H9 (cell line): ENCODE data around the gene PDCD1. TPM values are rescaled to one million over a fixed set of nuclear protein-coding genes. Genes with fewer than 3 reads are reported as not detected.

Experiments used
- DNase-seq: peaks from one replicate; pipeline ENCODE4 v3.0.0-alpha.2; 2017
- H2AFZ ChIP-seq: one replicate; pipeline ENCODE4 v1.6.1; 2013; ENCODE audit warnings: mild to moderate bottlenecking, low read length, control low read depth, moderate library complexity
- H2AK5ac ChIP-seq: 2 replicates; pipeline ENCODE4 v1.6.1; 2013; ENCODE audit warnings: low read length, control low read depth, mixed read lengths; ENCODE audit not compliant: insufficient read length
- H2BK120ac ChIP-seq: one replicate; pipeline ENCODE4 v1.6.1; 2013; ENCODE audit warnings: low read depth, mild to moderate bottlenecking, low read length, control low read depth, inconsistent platforms; ENCODE audit not compliant: poor library complexity, severe bottlenecking
- H2BK12ac ChIP-seq: 2 replicates; pipeline ENCODE4 v1.6.1; 2013; ENCODE audit warnings: low read length, control low read depth, mixed read lengths, low read depth; ENCODE audit not compliant: insufficient read length
- H2BK15ac ChIP-seq: 2 replicates; pipeline ENCODE4 v1.6.1; 2013; ENCODE audit warnings: low read depth, low read length, control low read depth
- H2BK20ac ChIP-seq: one replicate; pipeline ENCODE4 v1.6.1; 2013; ENCODE audit warnings: low read depth, mild to moderate bottlenecking, low read length, control low read depth, inconsistent platforms; ENCODE audit not compliant: poor library complexity, severe bottlenecking
- H2BK5ac ChIP-seq: 2 replicates; pipeline ENCODE4 v1.6.1; 2013; ENCODE audit warnings: low read length, control low read depth, mixed read lengths; ENCODE audit not compliant: insufficient read length
- H3K14ac ChIP-seq: 2 replicates; pipeline ENCODE4 v1.6.1; 2013; ENCODE audit warnings: low read length, control low read depth; ENCODE audit not compliant: insufficient read depth
- H3K18ac ChIP-seq: 2 replicates; pipeline ENCODE4 v1.6.1; 2013; ENCODE audit warnings: low read depth, mild to moderate bottlenecking, mixed read lengths, low read length, control low read depth; ENCODE audit not compliant: insufficient read length
- H3K23ac ChIP-seq: 2 replicates; pipeline ENCODE4 v1.6.1; 2013; ENCODE audit warnings: low read length, control low read depth, mixed read lengths, low read depth; ENCODE audit not compliant: insufficient read length
- H3K23me2 ChIP-seq: 2 replicates; pipeline ENCODE4 v1.6.1; 2013; ENCODE audit warnings: low read depth, mild to moderate bottlenecking, mixed read lengths, low read length, control low read depth; ENCODE audit not compliant: insufficient read length, poor library complexity, severe bottlenecking
- H3K27ac ChIP-seq: 2 replicates; pipeline ENCODE4 v1.5.1; 2013; ENCODE audit warnings: low read length, control low read depth, mixed read lengths, low read depth; ENCODE audit not compliant: insufficient read length
- H3K27me3 ChIP-seq: 2 replicates; pipeline ENCODE4 v1.6.1; 2013; ENCODE audit warnings: low read length, control low read depth, inconsistent platforms; ENCODE audit not compliant: insufficient read depth
- H3K4ac ChIP-seq: 2 replicates; pipeline ENCODE4 v1.6.1; 2013; ENCODE audit warnings: low read depth, mild to moderate bottlenecking, control low read depth, inconsistent platforms, low read length, moderate library complexity
- H3K4me1 ChIP-seq: 2 replicates; pipeline ENCODE4 v1.6.1; 2013; ENCODE audit warnings: low read length, control low read depth, inconsistent platforms; ENCODE audit not compliant: insufficient read depth
- H3K4me2 ChIP-seq: 2 replicates; pipeline ENCODE4 v1.6.1; 2013; ENCODE audit warnings: low read length, control low read depth, mixed read lengths; ENCODE audit not compliant: insufficient read length, insufficient read depth
- H3K56ac ChIP-seq: 2 replicates; pipeline ENCODE4 v1.6.1; 2013; ENCODE audit warnings: low read depth, mild to moderate bottlenecking, mixed read lengths, low read length, control low read depth; ENCODE audit not compliant: insufficient read length
- H3K79me1 ChIP-seq: 2 replicates; pipeline ENCODE4 v1.6.1; 2013; ENCODE audit warnings: low read depth, mild to moderate bottlenecking, moderate library complexity, low read length, control low read depth, inconsistent platforms; ENCODE audit not compliant: insufficient read depth, poor library complexity, severe bottlenecking
- H3K79me2 ChIP-seq: 2 replicates; pipeline ENCODE4 v1.6.1; 2013; ENCODE audit warnings: low read length, control low read depth, inconsistent platforms; ENCODE audit not compliant: insufficient read depth
- H3K9ac ChIP-seq: 2 replicates; pipeline ENCODE4 v1.6.1; 2013; ENCODE audit warnings: low read length, control low read depth, mixed read lengths; ENCODE audit not compliant: insufficient read length; ENCODE audit errors: extremely low read depth
- H3K9me3 ChIP-seq: one replicate; pipeline ENCODE4 v1.6.1; 2013; ENCODE audit warnings: low read depth, low read length, inconsistent platforms; ENCODE audit not compliant: control insufficient read depth
- H3T11ph ChIP-seq: one replicate; pipeline ENCODE4 v1.6.1; 2013; ENCODE audit warnings: mild to moderate bottlenecking, low read length, control low read depth, inconsistent platforms
- H4K20me1 ChIP-seq: one replicate; pipeline ENCODE4 v1.6.1; 2013; ENCODE audit not compliant: control insufficient read depth, insufficient read length, insufficient read depth
- H4K5ac ChIP-seq: 2 replicates; pipeline ENCODE4 v1.6.1; 2013; ENCODE audit warnings: low read depth, mild to moderate bottlenecking, mixed read lengths, low read length, control low read depth; ENCODE audit not compliant: insufficient read length
- H4K8ac ChIP-seq: replicated peaks from 2 replicates; pipeline ENCODE4 v1.6.1; 2013; ENCODE audit warnings: low read length, control low read depth, mixed read lengths, low read depth; ENCODE audit not compliant: insufficient read length
- H4K91ac ChIP-seq: 2 replicates; pipeline ENCODE4 v1.6.1; 2013; ENCODE audit warnings: low read depth, mild to moderate bottlenecking, moderate library complexity, mixed read lengths, low read length, control low read depth; ENCODE audit not compliant: insufficient read length
- H3K27ac Mint-ChIP-seq, 3 experiments: 2 replicates in 2 of 3; 3 replicates in 1 of 3; pipeline ENCODE4 v1.8.0; 2020 to 2021; ENCODE audit warnings: mixed read lengths in 3 of 3, mild to moderate bottlenecking in 1 of 3, moderate library complexity in 1 of 3
- H3K27me3 Mint-ChIP-seq: 2 replicates; pipeline ENCODE4 v1.8.0; 2021; ENCODE audit warnings: low read depth, mild to moderate bottlenecking, moderate library complexity, mixed read lengths
- H3K36me3 Mint-ChIP-seq, 3 experiments: 2 replicates in 2 of 3; 3 replicates in 1 of 3; pipeline ENCODE4 v1.8.0; 2020 to 2021; ENCODE audit warnings: low read depth in 3 of 3, mixed read lengths in 3 of 3; ENCODE audit not compliant: insufficient read depth in 1 of 3
- H3K4me1 Mint-ChIP-seq, 2 experiments: 2 replicates each; pipeline ENCODE4 v1.8.0; 2020; ENCODE audit warnings: mixed read lengths in 2 of 2
- H3K4me3 Mint-ChIP-seq, 2 experiments: 2 replicates in 1 of 2; 3 replicates in 1 of 2; pipeline ENCODE4 v1.8.0; 2020 to 2021; ENCODE audit warnings: mild to moderate bottlenecking in 2 of 2, mixed read lengths in 2 of 2, moderate library complexity in 1 of 2
- H3K9me3 Mint-ChIP-seq, 2 experiments: 2 replicates in 1 of 2; 3 replicates in 1 of 2; pipeline ENCODE4 v1.8.0; 2020; ENCODE audit warnings: mild to moderate bottlenecking in 2 of 2, mixed read lengths in 2 of 2, moderate library complexity in 1 of 2
- WGBS: extraction: QIAGEN DNeasy Blood & Tissue Kit; methylation state at CpG from one replicate; pipeline ENCODE4 v1.1.7; 2013; ENCODE audit warnings: missing lambda C conversion rate, low lambda C conversion rate, mixed read lengths; ENCODE audit not compliant: insufficient read length; ENCODE audit errors: extremely low coverage; 5-methylcytosine and 5-hydroxymethylcytosine counted together
- total RNA-seq: library from RNA; stranded (reverse); gene quantifications from 2 replicates; pipeline ENCODE4 v1.2.1, GENCODE V29; 2021
- TF ChIP-seq, protein P1 (sequence below): fragments of 200-600 bp; sonication (generic); conservative IDR thresholded peaks from 3 replicates; pipeline ENCODE4 v1.8.0; 2021; ENCODE audit warnings: antibody characterized with exemption, mild to moderate bottlenecking

PDCD1 gene
- total RNA-seq, 1 experiment from 2014 or later: 1.6 TPM

DNA sequence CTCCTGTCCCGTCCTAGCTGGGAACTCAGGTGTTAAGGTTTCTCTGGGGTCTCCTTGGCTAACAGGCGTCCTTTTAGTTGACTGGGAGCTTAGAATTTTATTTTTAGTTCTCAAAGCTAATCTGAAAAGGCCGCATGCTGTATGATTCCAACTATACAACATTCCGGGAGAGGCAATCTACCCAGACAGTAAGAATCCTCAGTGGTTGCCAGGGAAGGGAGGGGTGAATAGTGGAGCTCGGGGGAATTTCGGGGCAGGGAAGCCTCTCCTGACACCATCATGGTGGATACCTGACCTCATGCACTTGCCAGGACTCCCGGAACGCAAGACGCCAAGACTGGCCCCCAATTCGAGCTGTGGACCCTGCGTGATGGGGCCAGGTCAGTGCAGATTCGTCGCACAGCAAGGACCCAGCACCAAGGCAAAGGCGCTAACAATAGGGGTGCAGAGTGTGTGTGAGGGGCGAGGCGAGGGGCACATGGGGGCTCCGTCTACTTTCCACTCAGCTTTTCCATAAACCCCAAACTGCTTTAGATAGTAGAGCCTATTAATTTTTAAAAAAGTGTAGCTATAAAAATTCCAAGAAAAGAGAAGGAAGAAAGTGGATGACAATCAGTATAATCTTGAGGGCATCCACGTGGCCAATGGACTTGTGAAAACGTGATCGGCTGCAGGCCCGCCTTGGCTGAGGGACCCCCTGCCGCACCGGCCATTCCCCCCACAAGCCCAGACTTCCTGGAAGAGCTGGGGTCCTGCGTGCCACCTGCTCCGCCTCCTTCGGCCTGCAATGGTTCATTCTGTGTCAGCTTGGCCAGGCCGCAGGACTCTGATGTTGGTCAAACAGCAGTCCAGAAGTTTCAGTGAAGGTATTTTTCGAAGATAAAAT is 17.3 kb downstream of the PDCD1 start:
- Histone ChIP-seq H4K91ac (no peak overlapping the region), H4K20me1 (no peaks in the 10 kb centered on the region), H2BK12ac (no peak overlapping the region), H4K8ac (no peak overlapping the region), H3K23ac (no peak overlapping the region), H2AK5ac (no peak overlapping the region), H3K9ac (no peak overlapping the region), H3K4me1 (no peaks in the 10 kb centered on the region; the same call in 1 of the 2 replicates), H3K4me2 (no peak overlapping the region), H3K9me3 (no peaks in the 10 kb centered on the region), H3K79me2 (no peaks in the 10 kb centered on the region), H3K56ac (no peak overlapping the region), H2AFZ (no peak overlapping the region), H3K79me1 (no peaks in the 10 kb centered on the region), H2BK5ac (no peak overlapping the region), H3K4ac (no peak overlapping the region), H3K14ac (no peak overlapping the region; the same call in 1 of the 2 replicates), H4K5ac (no peak overlapping the region), H2BK20ac (no peak overlapping the region), H3K18ac (no peak overlapping the region), H3K27me3 (peaks cover 2% of the 10 kb centered on the region; the same call in 1 of the 2 replicates), H3K27ac (no peak overlapping the region), H2BK120ac (no peak overlapping the region), H3K23me2 (no peaks in the 10 kb centered on the region), H3T11ph (no peak overlapping the region), H2BK15ac (no peak overlapping the region)
- H3K4me1 Mint-ChIP-seq: peaks cover 14 to 35% of the 10 kb centered on the region in 2 experiments
- no CpG with 5 or more reads among the region's 28 CpGs for WGBS
- TF ChIP-seq, protein P1, sequence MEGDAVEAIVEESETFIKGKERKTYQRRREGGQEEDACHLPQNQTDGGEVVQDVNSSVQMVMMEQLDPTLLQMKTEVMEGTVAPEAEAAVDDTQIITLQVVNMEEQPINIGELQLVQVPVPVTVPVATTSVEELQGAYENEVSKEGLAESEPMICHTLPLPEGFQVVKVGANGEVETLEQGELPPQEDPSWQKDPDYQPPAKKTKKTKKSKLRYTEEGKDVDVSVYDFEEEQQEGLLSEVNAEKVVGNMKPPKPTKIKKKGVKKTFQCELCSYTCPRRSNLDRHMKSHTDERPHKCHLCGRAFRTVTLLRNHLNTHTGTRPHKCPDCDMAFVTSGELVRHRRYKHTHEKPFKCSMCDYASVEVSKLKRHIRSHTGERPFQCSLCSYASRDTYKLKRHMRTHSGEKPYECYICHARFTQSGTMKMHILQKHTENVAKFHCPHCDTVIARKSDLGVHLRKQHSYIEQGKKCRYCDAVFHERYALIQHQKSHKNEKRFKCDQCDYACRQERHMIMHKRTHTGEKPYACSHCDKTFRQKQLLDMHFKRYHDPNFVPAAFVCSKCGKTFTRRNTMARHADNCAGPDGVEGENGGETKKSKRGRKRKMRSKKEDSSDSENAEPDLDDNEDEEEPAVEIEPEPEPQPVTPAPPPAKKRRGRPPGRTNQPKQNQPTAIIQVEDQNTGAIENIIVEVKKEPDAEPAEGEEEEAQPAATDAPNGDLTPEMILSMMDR: no peak
- H3K4me3 Mint-ChIP-seq: no peak overlapping the region
- DNase-seq: peak; percentile 35
- peaks cover 0 to 4% of the 10 kb centered on the region in 2 experiments; a peak in 1 of 5 replicates for H3K9me3 Mint-ChIP-seq
- H3K27ac Mint-ChIP-seq: no peak overlapping the region
- peaks cover 45% of the 10 kb centered on the region for H3K27me3 Mint-ChIP-seq
- peaks cover 0 to 1% (median 0%) of the 10 kb centered on the region in 3 experiments; a peak in 1 of 7 replicates for H3K36me3 Mint-ChIP-seq
